HEK293T (cell line): ENCODE data around the gene GDF11.

Source experiments
- CTCF ChIA-PET: fragments of 350-600 bp; formaldehyde crosslinking; extraction: SDS; loops from one replicate; lab custom pipeline; 2021; ENCODE audit warnings: antibody characterized with exemption, inconsistent platforms; lab: Yijun Ruan, JAX
- POLR2A ChIA-PET: fragments of 350-600 bp; formaldehyde crosslinking; extraction: SDS; loops from one replicate; lab custom pipeline; 2020; ENCODE audit warnings: antibody characterized with exemption, inconsistent platforms; lab: Yijun Ruan, JAX
- DNase-seq: peaks from one replicate; pipeline ENCODE4 v3.0.0; 2012; ENCODE audit warnings: mixed read lengths; ENCODE audit errors: extremely low spot score
- ARNT ChIP-seq: fragments of 450-650 bp; IDR thresholded peaks from 2 replicates; pipeline ENCODE4 v1.6.1; 2017; ENCODE audit warnings: mild to moderate bottlenecking
- BHLHE40 ChIP-seq: fragments of 450-650 bp; IDR thresholded peaks from 2 replicates; pipeline ENCODE4 v1.6.1; 2016; ENCODE audit warnings: mild to moderate bottlenecking, moderate library complexity, borderline replicate concordance
- CTBP1 ChIP-seq: fragments of 450-650 bp; IDR thresholded peaks from 2 replicates; pipeline ENCODE4 v1.6.1; 2016; ENCODE audit warnings: borderline replicate concordance
- ELF4 ChIP-seq: fragments of 450-650 bp; IDR thresholded peaks from 2 replicates; pipeline ENCODE4 v1.6.1; 2017; ENCODE audit warnings: antibody characterized with exemption
- FOXA1 ChIP-seq: fragments of 450-650 bp; IDR thresholded peaks from 2 replicates; pipeline ENCODE4 v1.6.1; 2016; ENCODE audit warnings: mild to moderate bottlenecking
- FOXK2 ChIP-seq: fragments of 450-650 bp; IDR thresholded peaks from 2 replicates; pipeline ENCODE4 v1.6.1; 2016; ENCODE audit warnings: mild to moderate bottlenecking
- FOXM1 ChIP-seq: fragments of 450-650 bp; IDR thresholded peaks from 2 replicates; pipeline ENCODE4 v1.6.1; 2017; ENCODE audit warnings: mild to moderate bottlenecking, borderline replicate concordance
- HDGF ChIP-seq: fragments of 450-650 bp; IDR thresholded peaks from 2 replicates; pipeline ENCODE4 v1.6.1; 2017; ENCODE audit warnings: antibody characterized with exemption, borderline replicate concordance
- L3MBTL2 ChIP-seq: fragments of 450-650 bp; conservative IDR thresholded peaks from 2 replicates; pipeline ENCODE4 v1.6.1; 2016; ENCODE audit warnings: mild to moderate bottlenecking
- LEF1 ChIP-seq: fragments of 450-650 bp; IDR thresholded peaks from 2 replicates; pipeline ENCODE4 v1.6.1; 2017; ENCODE audit warnings: mild to moderate bottlenecking, borderline replicate concordance
- NFRKB ChIP-seq: fragments of 450-650 bp; IDR thresholded peaks from 2 replicates; pipeline ENCODE4 v1.6.1; 2016; ENCODE audit warnings: mild to moderate bottlenecking, moderate library complexity
- PKNOX1 ChIP-seq: fragments of 450-650 bp; IDR thresholded peaks from 2 replicates; pipeline ENCODE4 v1.6.1; 2016
- SP1 ChIP-seq: fragments of 450-650 bp; IDR thresholded peaks from 2 replicates; pipeline ENCODE4 v1.6.1; 2017
- SUZ12 ChIP-seq: fragments of 450-650 bp; IDR thresholded peaks from 2 replicates; pipeline ENCODE4 v1.6.1; 2016; ENCODE audit warnings: mild to moderate bottlenecking
- TARDBP ChIP-seq: fragments of 450-650 bp; IDR thresholded peaks from 2 replicates; pipeline ENCODE4 v1.6.1; 2016
- ZNF384 ChIP-seq: fragments of 450-650 bp; IDR thresholded peaks from 2 replicates; pipeline ENCODE4 v1.6.1; 2016

The GDF11 gene

GRCh38 chr12:55715833-55716581 is 26.9 kb upstream of the GDF11 start, which contains the start of gene BLOC1S1:
Gene BLOC1S1, plus strand, starts transcription at chr12:55716046. Its CDS starts 6 bp downstream, at chr12:55716052.
- CTCF ChIA-PET: interaction anchor here (1.6 to 3.7 kb wide), 3 partner anchors 9 to 22 kb away, joined by 6 to 17 read pairs (median 10); no protein-coding TSS in a partner anchor
- peak; percentile 92 for DNase-seq
- TF ChIP-seq FOXM1: peak; percentile 82; the same call in 1 of the 2 replicates
- no peak for TF ChIP-seq SUZ12
- TF ChIP-seq ZNF384: no peak
- no peak for TF ChIP-seq HDGF
- no peak for TF ChIP-seq FOXA1
- TF ChIP-seq NFRKB: peak; percentile 55; the same call in 1 of the 2 replicates
- no peak for TF ChIP-seq CTBP1
- TF ChIP-seq TARDBP: no peak
- TF ChIP-seq ARNT: peak; percentile 46; the same call in 1 of the 2 replicates
- TF ChIP-seq BHLHE40: no peak
- no peak for TF ChIP-seq SP1
- TF ChIP-seq PKNOX1: no peak
- no peak for TF ChIP-seq FOXK2
- peak; percentile 55 for TF ChIP-seq ELF4
- TF ChIP-seq LEF1: no peak
- peak; percentile 91 for TF ChIP-seq L3MBTL2
- POLR2A ChIA-PET: interaction anchor here (0.7 to 5.4 kb wide), 12 partner anchors 9 to 114 kb away, joined by 3 to 30 read pairs (median 3); partner anchors contain the start of genes CD63 and DNAJC14

GRCh38 chr12:55716582-55716957 is 26.4 kb upstream of the GDF11 start:
- no peak for TF ChIP-seq ARNT
- no peak for TF ChIP-seq NFRKB
- TF ChIP-seq LEF1: no peak
- no peak for TF ChIP-seq PKNOX1
- no peak for DNase-seq
- ChIA-PET CTCF (interaction anchor here (1.6 to 3.7 kb wide), 3 partner anchors 8 to 21 kb away, joined by 6 to 17 read pairs (median 10); no protein-coding TSS in a partner anchor), POLR2A (interaction anchor here (0.9 to 5.4 kb wide), 6 partner anchors 8 to 35 kb away, joined by 3 to 30 read pairs (median 6); partner anchors contain the start of gene CD63)

- POLR2A ChIA-PET: interaction anchor here (0.6 to 5.4 kb wide), 5 partner anchors 11 to 471 kb away, joined by 3 to 30 read pairs (median 3); partner anchors contain the start of gene CD63
- DNase-seq: no peak
- no peak for TF ChIP-seq L3MBTL2
- TF ChIP-seq NFRKB: no peak
- no peak for TF ChIP-seq SP1
- TF ChIP-seq ARNT: no peak
- no peak for TF ChIP-seq ELF4
- no peak for TF ChIP-seq LEF1
- no peak for TF ChIP-seq TARDBP
- TF ChIP-seq BHLHE40: no peak
- no peak for TF ChIP-seq PKNOX1
- TF ChIP-seq ZNF384: no peak
- TF ChIP-seq FOXA1: no peak
- no peak for TF ChIP-seq FOXK2
- no peak for TF ChIP-seq HDGF
- no peak for TF ChIP-seq CTBP1
- TF ChIP-seq FOXM1: no peak
- no peak for TF ChIP-seq SUZ12
- CTCF ChIA-PET: interaction anchor here (1.2 to 3.7 kb wide), 3 partner anchors 8 to 20 kb away, joined by 3 to 17 read pairs (median 10); no protein-coding TSS in a partner anchor
Observed at GRCh38 chr12:55717011-55718007, 25.6 kb upstream of the GDF11 start.

- ChIA-PET CTCF (interaction anchor here (1.2 to 3.7 kb wide), 2 partner anchors 12 to 20 kb away, joined by 3 to 17 read pairs; no protein-coding TSS in a partner anchor), POLR2A (interaction anchor here (3.0 to 5.4 kb wide), 2 partner anchors 11 to 12 kb away, joined by 18 to 30 read pairs; partner anchors contain the start of gene CD63)
- no peak for DNase-seq
- TF ChIP-seq FOXK2 (no peak), L3MBTL2 (no peak), TARDBP (no peak), LEF1 (no peak), BHLHE40 (no peak), ZNF384 (no peak), FOXM1 (no peak), SP1 (no peak), CTBP1 (no peak), PKNOX1 (no peak), FOXA1 (no peak)
Observed at GRCh38 chr12:55718015-55718414, 24.9 kb upstream of the GDF11 start.
